Smooth muscle cell (in vitro differentiated cells): ENCODE data around the gene WDFY4. TPM values are rescaled to one million over a fixed set of nuclear protein-coding genes. Genes with fewer than 3 reads are reported as not detected.
"Not testable (repeated sequence)": the region's sequence is repeated elsewhere in the genome, so short reads cannot be mapped to it uniquely, and the experiment has no call there.

ENCODE experiments used
- DNase-seq: peaks from one replicate; lab custom pipeline; 2025; ENCODE audit not compliant: unreplicated experiment; lab: John Stamatoyannopoulos, UW
- H2AFZ ChIP-seq: fragments of 200-600 bp; sonication (generic); 2 replicates; pipeline ENCODE4 v1.6.0; 2016; ENCODE audit warnings: antibody characterized with exemption, low read depth, mild to moderate bottlenecking
- H3F3A ChIP-seq: fragments of 200-600 bp; sonication (generic); 2 replicates; pipeline ENCODE4 v1.6.0; 2017; ENCODE audit warnings: antibody characterized with exemption, low read depth
- H3K27ac ChIP-seq: fragments of 200-600 bp; sonication (generic); 2 replicates; pipeline ENCODE4 v1.5.1; 2016; ENCODE audit warnings: low read depth, mild to moderate bottlenecking
- H3K27me3 ChIP-seq: fragments of 200-600 bp; sonication (generic); 2 replicates; pipeline ENCODE4 v1.6.1; 2016; ENCODE audit warnings: low read depth, mild to moderate bottlenecking
- H3K36me3 ChIP-seq: fragments of 200-600 bp; sonication (generic); 2 replicates; pipeline ENCODE4 v1.5.1; 2016; ENCODE audit warnings: low read depth
- H3K4me1 ChIP-seq: fragments of 200-600 bp; sonication (generic); 2 replicates; pipeline ENCODE4 v1.5.1; 2016; ENCODE audit warnings: low read depth
- H3K4me2 ChIP-seq: fragments of 200-600 bp; sonication (generic); 2 replicates; pipeline ENCODE4 v1.6.0; 2016; ENCODE audit warnings: mild to moderate bottlenecking
- H3K4me3 ChIP-seq: fragments of 200-600 bp; sonication (generic); 2 replicates; pipeline ENCODE4 v1.5.1; 2016; ENCODE audit warnings: mild to moderate bottlenecking
- H3K79me2 ChIP-seq: fragments of 200-600 bp; sonication (generic); 2 replicates; pipeline ENCODE4 v1.6.0; 2016; ENCODE audit warnings: low read depth, mild to moderate bottlenecking
- H3K9ac ChIP-seq: fragments of 200-600 bp; sonication (generic); 2 replicates; pipeline ENCODE4 v1.6.0; 2016; ENCODE audit warnings: low read depth
- H3K9me3 ChIP-seq: fragments of 200-600 bp; sonication (generic); replicated peaks from 2 replicates; pipeline ENCODE4 v1.5.1; 2016; ENCODE audit warnings: low read depth
- H4K20me1 ChIP-seq: fragments of 200-600 bp; sonication (generic); 2 replicates; pipeline ENCODE4 v1.6.0; 2016; ENCODE audit warnings: low read depth
- CTCF ChIP-seq: fragments of 200-600 bp; sonication (generic); IDR thresholded peaks from 2 replicates; pipeline ENCODE4 v1.5.1; 2017; ENCODE audit warnings: borderline replicate concordance, mild to moderate bottlenecking, antibody characterized with exemption; ENCODE audit not compliant: insufficient read depth, poor library complexity, severe bottlenecking
- WGBS: methylation state at CpG from one replicate; pipeline ENCODE4 v1.1.7; 2016; ENCODE audit warnings: low lambda C conversion rate; 5-methylcytosine and 5-hydroxymethylcytosine counted together
- polyA plus RNA-seq: library from polyadenylated mRNA; unstranded; fragments of >200 nt; fragmentation: Nextera tagmentation; extraction: Ambion mirVana; gene quantifications from 2 replicates; pipeline ENCODE4 v1.2.1, GENCODE V29; 2016
- total RNA-seq: library from RNA; depleted of rRNA; stranded (reverse); fragments of >200 nt; gene quantifications from 2 replicates; pipeline ENCODE4 v1.2.3, GENCODE V29; 2014

Gene WDFY4
- total and polyA plus RNA-seq, 2 experiments from 2014 or later = not detected

- 90% methylated on average over 4 of the region's 4 CpGs for WGBS
These were observed 46.5 kb upstream of the WDFY4 start for GRCh38 chr10:48638158-48638557.

GRCh38 chr10:48638739-48639527 lies 45.7 kb upstream of the WDFY4 start:
- no peaks in the 10 kb centered on the region for H3K9me3 ChIP-seq
- 90% methylated on average over 4 of the region's 4 CpGs for WGBS
- no peaks in the 10 kb centered on the region for H3K4me1 ChIP-seq
- no peak overlapping the region for H3K27ac ChIP-seq
- H3K9ac ChIP-seq = no peak overlapping the region
- H3K4me3 ChIP-seq = no peak overlapping the region
- no peak for TF ChIP-seq CTCF
- H3K27me3 ChIP-seq = no peaks in the 10 kb centered on the region
- H3K79me2 ChIP-seq = no peaks in the 10 kb centered on the region
- H3F3A ChIP-seq = no peaks in the 10 kb centered on the region
- no peaks in the 10 kb centered on the region for H3K36me3 ChIP-seq
- no peak overlapping the region for H2AFZ ChIP-seq
- DNase-seq = no peak
- H4K20me1 ChIP-seq = no peaks in the 10 kb centered on the region
- no peak overlapping the region for H3K4me2 ChIP-seq

More at GRCh38 chr10:48638158-48638557, 46.5 kb upstream of the WDFY4 start:
- no peak overlapping the region for H3K9ac ChIP-seq
- H3K27ac ChIP-seq = no peak overlapping the region
- H3K4me3 ChIP-seq = no peak overlapping the region
- no peak overlapping the region for H2AFZ ChIP-seq
- H3K4me2 ChIP-seq = no peak overlapping the region
- H3K27me3 ChIP-seq = no peaks in the 10 kb centered on the region
- no peaks in the 10 kb centered on the region for H3K4me1 ChIP-seq
- H3K36me3 ChIP-seq = no peaks in the 10 kb centered on the region
- H3F3A ChIP-seq = no peaks in the 10 kb centered on the region
- no peaks in the 10 kb centered on the region for H3K9me3 ChIP-seq
- no peak for TF ChIP-seq CTCF
- H3K79me2 ChIP-seq = no peaks in the 10 kb centered on the region
- no peaks in the 10 kb centered on the region for H4K20me1 ChIP-seq
- no peak for DNase-seq

- Histone ChIP-seq H4K20me1 (no peaks in the 10 kb centered on the region), H3K36me3 (no peaks in the 10 kb centered on the region), H3K27me3 (no peaks in the 10 kb centered on the region), H3K4me2 (no peak overlapping the region), H3F3A (no peaks in the 10 kb centered on the region), H3K79me2 (no peaks in the 10 kb centered on the region), H3K9ac (no peak overlapping the region), H2AFZ (no peak overlapping the region), H3K4me1 (no peaks in the 10 kb centered on the region), H3K9me3 (no peaks in the 10 kb centered on the region), H3K4me3 (no peak overlapping the region), H3K27ac (no peak overlapping the region)
- TF ChIP-seq CTCF = no peak
- no peak for DNase-seq
- WGBS = 67% methylated on average over 1 of the region's 1 CpG
These were observed 45.0 kb upstream of the WDFY4 start for GRCh38 chr10:48639632-48640031.

GRCh38 chr10:48640326-48640725 lies 44.3 kb upstream of the WDFY4 start:
- Histone ChIP-seq H3K27me3 (no peaks in the 10 kb centered on the region), H3K4me2 (no peak overlapping the region), H4K20me1 (no peaks in the 10 kb centered on the region), H3K4me3 (no peak overlapping the region), H3K79me2 (no peaks in the 10 kb centered on the region), H2AFZ (no peak overlapping the region), H3K36me3 (no peaks in the 10 kb centered on the region), H3F3A (no peaks in the 10 kb centered on the region), H3K27ac (no peak overlapping the region), H3K4me1 (no peaks in the 10 kb centered on the region), H3K9me3 (no peaks in the 10 kb centered on the region), H3K9ac (no peak overlapping the region)
- WGBS = 77% methylated on average over 1 of the region's 1 CpG
- TF ChIP-seq CTCF = no peak
- DNase-seq = no peak

GRCh38 chr10:48641099-48641690 lies 43.5 kb upstream of the WDFY4 start:
- H3F3A ChIP-seq, H3K9ac ChIP-seq, H3K4me2 ChIP-seq, H3K27ac ChIP-seq, H3K4me3 ChIP-seq, H4K20me1 ChIP-seq, H3K9me3 ChIP-seq, H3K4me1 ChIP-seq, H2AFZ ChIP-seq, DNase-seq, H3K36me3 ChIP-seq, H3K79me2 ChIP-seq, H3K27me3 ChIP-seq: not testable (repeated sequence)
- 96% methylated on average over 4 of the region's 4 CpGs for WGBS
